Activated T-cell treated with anti-CD3 and anti-CD28 coated beads, Interleukin-2, amount 50 U/mL, for 24 hours (primary cell): Measurements from ENCODE around the gene IER2.

Experiments used
- DNase-seq: peaks from one replicate; pipeline ENCODE4 v3.0.0-alpha.2; 2020
- H3K27ac Mint-ChIP-seq: 2 replicates; pipeline ENCODE4 v1.8.0; 2020; ENCODE audit warnings: mild to moderate bottlenecking, mixed read lengths
- H3K27me3 Mint-ChIP-seq: 2 replicates; pipeline ENCODE4 v1.8.0; 2020; ENCODE audit warnings: mixed read lengths
- H3K36me3 Mint-ChIP-seq: 2 replicates; pipeline ENCODE4 v1.8.0; 2020; ENCODE audit warnings: low read depth, mixed read lengths
- H3K4me1 Mint-ChIP-seq: 2 replicates; pipeline ENCODE4 v1.8.0; 2020; ENCODE audit warnings: low read depth, mixed read lengths
- H3K4me3 Mint-ChIP-seq: 2 replicates; pipeline ENCODE4 v1.8.0; 2020; ENCODE audit warnings: mild to moderate bottlenecking, moderate library complexity, mixed read lengths
- H3K9me3 Mint-ChIP-seq: 2 replicates; pipeline ENCODE4 v1.8.0; 2020; ENCODE audit warnings: mixed read lengths

The IER2 gene

DNA sequence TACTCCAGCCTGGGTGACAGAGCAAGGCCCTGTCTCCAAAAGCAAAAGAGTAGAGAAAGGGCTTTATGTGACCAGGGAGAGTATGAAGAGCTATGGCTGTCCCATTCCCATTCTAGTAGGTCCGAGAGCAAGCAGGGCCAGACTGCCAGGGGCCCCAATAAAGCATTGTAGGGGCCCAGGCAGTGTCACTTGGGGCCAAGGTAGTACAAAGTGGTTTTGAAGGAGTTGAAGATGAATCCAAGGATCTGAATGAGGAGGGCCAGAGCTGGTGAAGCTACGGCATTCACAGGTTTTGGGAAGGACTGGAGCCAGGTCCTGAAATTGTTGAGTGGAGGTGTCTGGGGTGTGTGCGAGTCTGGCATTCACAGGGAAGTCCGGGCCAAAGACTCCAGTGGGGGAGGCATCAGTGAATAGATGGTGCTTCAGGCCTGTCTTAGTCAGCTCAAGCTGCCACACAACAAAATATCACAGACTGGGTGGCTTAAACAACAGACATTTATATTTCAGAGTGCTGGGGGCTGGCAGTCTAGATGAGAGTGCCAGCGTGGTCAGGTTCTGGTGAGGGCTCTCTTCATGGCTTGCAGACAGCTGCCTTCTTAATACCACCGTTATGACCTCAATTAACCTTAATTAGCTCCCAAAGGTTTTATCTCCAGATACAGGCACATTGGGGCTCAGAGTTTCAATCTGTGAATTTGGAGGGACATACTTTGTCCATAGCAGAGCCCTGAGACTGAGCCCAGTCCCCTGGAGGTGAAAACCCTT is 22.2 kb upstream of the IER2 start:
- peaks cover 64% of the 10 kb centered on the region for H3K36me3 Mint-ChIP-seq
- peaks cover 53% of the 10 kb centered on the region for H3K4me1 Mint-ChIP-seq
- no peak overlapping the region for H3K4me3 Mint-ChIP-seq
- no peak overlapping the region for H3K27ac Mint-ChIP-seq
- H3K27me3 Mint-ChIP-seq, result no peaks in the 10 kb centered on the region
- no peak for DNase-seq
- H3K9me3 Mint-ChIP-seq, result no peaks in the 10 kb centered on the region

DNA sequence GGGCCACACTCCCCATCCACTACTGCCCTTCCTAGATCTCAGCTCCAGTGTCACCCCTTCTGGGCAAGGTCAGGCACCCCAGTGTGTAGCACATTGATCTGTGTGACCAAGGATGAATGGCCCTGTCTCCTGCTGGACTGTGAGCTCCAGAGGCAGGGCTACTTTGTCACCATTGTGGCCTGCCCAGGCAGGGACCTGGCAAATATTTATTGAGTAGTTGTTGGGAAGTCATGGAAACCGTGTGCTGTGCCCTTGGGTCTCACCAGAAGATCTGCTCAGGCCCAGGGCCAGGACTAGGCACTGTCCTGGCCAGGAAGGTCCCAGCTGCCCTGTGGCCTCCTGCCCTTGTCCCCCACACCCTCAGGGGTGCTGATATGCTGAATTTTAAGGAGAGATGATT is 21.6 kb upstream of the IER2 start:
- H3K4me1 Mint-ChIP-seq, result peaks cover 54% of the 10 kb centered on the region
- DNase-seq, result no peak
- peaks cover 64% of the 10 kb centered on the region for H3K36me3 Mint-ChIP-seq
- no peaks in the 10 kb centered on the region for H3K27me3 Mint-ChIP-seq
- H3K27ac Mint-ChIP-seq, result peak overlapping the region; percentile 76
- H3K4me3 Mint-ChIP-seq, result no peak overlapping the region
- no peaks in the 10 kb centered on the region for H3K9me3 Mint-ChIP-seq

DNA sequence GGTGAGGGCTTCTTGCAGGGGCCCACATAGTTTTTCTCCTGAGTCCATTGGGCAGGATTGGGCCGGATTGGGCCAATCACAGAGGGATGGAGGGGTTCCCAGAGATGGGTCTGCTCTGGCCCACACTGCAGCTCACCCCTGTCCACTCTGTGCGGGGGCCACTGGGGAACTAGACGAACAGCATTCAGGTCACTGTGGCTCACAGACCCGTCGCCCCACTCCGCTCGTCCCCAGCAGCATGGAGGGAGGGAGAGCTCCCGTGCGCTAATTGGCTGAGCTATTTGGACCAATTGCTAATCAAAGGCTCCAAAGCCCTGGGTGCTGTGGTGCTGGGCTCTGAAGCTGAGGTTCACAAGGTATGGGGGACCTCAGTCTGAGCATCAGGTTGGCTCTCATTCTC is 20.8 kb upstream of the IER2 start:
- no peak overlapping the region for H3K4me3 Mint-ChIP-seq
- no peaks in the 10 kb centered on the region for H3K9me3 Mint-ChIP-seq
- H3K27me3 Mint-ChIP-seq, result no peaks in the 10 kb centered on the region
- DNase-seq, result no peak
- H3K27ac Mint-ChIP-seq, result no peak overlapping the region
- peaks cover 57% of the 10 kb centered on the region for H3K4me1 Mint-ChIP-seq
- H3K36me3 Mint-ChIP-seq, result peaks cover 64% of the 10 kb centered on the region

GRCh38 chr19:13130886-13131490 is 19.2 kb upstream of the IER2 start:
- H3K36me3 Mint-ChIP-seq, result peaks cover 66% of the 10 kb centered on the region
- no peak for DNase-seq
- no peaks in the 10 kb centered on the region for H3K27me3 Mint-ChIP-seq
- H3K27ac Mint-ChIP-seq, result peak overlapping the region; percentile 99
- H3K9me3 Mint-ChIP-seq, result no peaks in the 10 kb centered on the region
- peaks cover 57% of the 10 kb centered on the region for H3K4me1 Mint-ChIP-seq
- no peak overlapping the region for H3K4me3 Mint-ChIP-seq

- Mint-ChIP-seq H3K27ac (peak overlapping the region; percentile 99), H3K36me3 (peaks cover 71% of the 10 kb centered on the region), H3K27me3 (no peaks in the 10 kb centered on the region), H3K4me1 (peaks cover 52% of the 10 kb centered on the region), H3K4me3 (peak overlapping the region; percentile 72), H3K9me3 (no peaks in the 10 kb centered on the region)
- DNase-seq, result peak; percentile 62
Measured at GRCh38 chr19:13132471-13133180, 17.6 kb upstream of the IER2 start.

- Mint-ChIP-seq H3K27ac (peak overlapping the region; percentile 99), H3K4me3 (peak overlapping the region; percentile 72)
Measured at GRCh38 chr19:13133241-13133870, 16.9 kb upstream of the IER2 start.

GRCh38 chr19:13134626-13135025 is 15.6 kb upstream of the IER2 start:
- peaks cover 78% of the 10 kb centered on the region for H3K36me3 Mint-ChIP-seq
- peaks cover 39% of the 10 kb centered on the region for H3K4me1 Mint-ChIP-seq
- H3K9me3 Mint-ChIP-seq, result no peaks in the 10 kb centered on the region
- H3K4me3 Mint-ChIP-seq, result no peak overlapping the region
- DNase-seq, result no peak
- no peaks in the 10 kb centered on the region for H3K27me3 Mint-ChIP-seq
- H3K27ac Mint-ChIP-seq, result peak overlapping the region; percentile 71

More at GRCh38 chr19:13133241-13133870, 16.9 kb upstream of the IER2 start:
- DNase-seq, result no peak
- Mint-ChIP-seq H3K36me3 (peaks cover 71% of the 10 kb centered on the region), H3K27me3 (no peaks in the 10 kb centered on the region), H3K9me3 (no peaks in the 10 kb centered on the region), H3K4me1 (peaks cover 44% of the 10 kb centered on the region)

- Mint-ChIP-seq H3K27me3 (no peaks in the 10 kb centered on the region), H3K36me3 (peaks cover 77% of the 10 kb centered on the region), H3K27ac (peak overlapping the region; percentile 71), H3K9me3 (no peaks in the 10 kb centered on the region), H3K4me3 (no peak overlapping the region), H3K4me1 (peaks cover 38% of the 10 kb centered on the region)
- DNase-seq, result no peak
Measured at GRCh38 chr19:13135068-13136062, 14.8 kb upstream of the IER2 start.

- H3K36me3 Mint-ChIP-seq, result peaks cover 77% of the 10 kb centered on the region
Measured at GRCh38 chr19:13137290-13137794, 12.9 kb upstream of the IER2 start.

GRCh38 chr19:13138171-13138915 is 11.9 kb upstream of the IER2 start:
- Mint-ChIP-seq H3K4me1 (peaks cover 13% of the 10 kb centered on the region), H3K9me3 (no peaks in the 10 kb centered on the region), H3K4me3 (no peak overlapping the region), H3K27ac (peak overlapping the region; percentile 52), H3K27me3 (no peaks in the 10 kb centered on the region), H3K36me3 (peaks cover 74% of the 10 kb centered on the region)
- DNase-seq, result no peak

More at GRCh38 chr19:13137290-13137794, 12.9 kb upstream of the IER2 start:
- H3K27ac Mint-ChIP-seq, result peak overlapping the region; percentile 52
- H3K27me3 Mint-ChIP-seq, result no peaks in the 10 kb centered on the region
- no peak for DNase-seq
- H3K4me3 Mint-ChIP-seq, result no peak overlapping the region
- peaks cover 23% of the 10 kb centered on the region for H3K4me1 Mint-ChIP-seq
- no peaks in the 10 kb centered on the region for H3K9me3 Mint-ChIP-seq

- no peak for DNase-seq
- H3K27ac Mint-ChIP-seq, result peak overlapping the region; percentile 38
- H3K27me3 Mint-ChIP-seq, result no peaks in the 10 kb centered on the region
- no peaks in the 10 kb centered on the region for H3K9me3 Mint-ChIP-seq
- peaks cover 73% of the 10 kb centered on the region for H3K36me3 Mint-ChIP-seq
- H3K4me3 Mint-ChIP-seq, result no peak overlapping the region
- H3K4me1 Mint-ChIP-seq, result peaks cover 8% of the 10 kb centered on the region
Measured at GRCh38 chr19:13138916-13139198, 11.4 kb upstream of the IER2 start.

DNA sequence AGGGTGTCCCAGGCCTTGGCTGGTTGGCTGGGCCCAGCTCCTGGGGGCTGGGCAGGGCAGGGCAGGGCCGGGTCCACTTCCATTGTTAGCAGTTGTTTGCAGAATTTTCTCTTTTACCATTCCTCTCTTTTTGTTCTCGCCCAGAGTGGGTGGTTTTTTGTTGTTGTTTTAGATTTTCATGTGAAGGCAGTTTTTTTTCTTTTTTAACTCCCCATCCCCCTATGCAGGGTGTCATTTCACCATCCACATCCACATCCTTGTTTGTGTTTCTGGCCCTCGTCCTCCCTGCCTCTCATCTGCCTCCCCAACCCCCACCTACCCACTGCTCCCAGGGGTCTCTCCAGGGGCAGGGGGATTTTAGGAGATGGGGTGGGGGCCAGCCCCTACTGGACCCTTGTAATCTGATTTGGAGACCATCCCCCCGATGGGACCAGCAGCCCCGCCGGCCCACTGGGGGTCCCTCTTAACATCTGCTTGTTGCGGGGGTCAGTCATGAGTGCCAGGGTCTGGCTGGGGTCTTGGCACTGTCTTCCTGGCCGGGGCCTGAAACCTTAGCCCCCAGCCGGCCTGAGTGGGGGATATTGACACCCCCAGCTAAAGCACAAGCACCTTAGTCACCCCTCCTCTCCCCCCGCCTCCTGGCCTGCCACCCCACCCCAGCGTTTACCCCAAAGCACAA is 10.4 kb upstream of the IER2 start:
- H3K27ac Mint-ChIP-seq, result peak overlapping the region; percentile 63
- no peaks in the 10 kb centered on the region for H3K27me3 Mint-ChIP-seq
- no peak overlapping the region for H3K4me3 Mint-ChIP-seq
- DNase-seq, result no peak
- H3K9me3 Mint-ChIP-seq, result no peaks in the 10 kb centered on the region
- peaks cover 1% of the 10 kb centered on the region for H3K4me1 Mint-ChIP-seq
- H3K36me3 Mint-ChIP-seq, result peaks cover 74% of the 10 kb centered on the region
